CD4-positive, CD25-positive, alpha-beta regulatory T cell (primary cell): ENCODE results near the gene PBX3. TPM values are rescaled to one million over a fixed set of nuclear protein-coding genes. Genes with fewer than 3 reads are reported as not detected.

Source experiments
- ATAC-seq, 2 donors: fragments of 150-1000 bp; cut with Tn5 transposase; one replicate each; pipeline ENCODE4 v1.10.0; 2021; ENCODE audit warnings: low read depth in 2 of 2, moderate number of reproducible peaks in 2 of 2, moderate library complexity in 1 of 2
- DNase-seq, 3 donors: peaks; one replicate each; pipeline versions ENCODE4 v3.0.0 to v3.0.0-alpha.2; 2012 to 2022; ENCODE audit warnings: mixed read lengths in 1 of 3
- H3K27ac ChIP-seq: one replicate; pipeline ENCODE4 v1.7.0; 2013; ENCODE audit warnings: mild to moderate bottlenecking, low read length; ENCODE audit not compliant: insufficient read depth, poor library complexity, severe bottlenecking
- H3K27me3 ChIP-seq: one replicate; pipeline ENCODE4 v1.7.0; 2013; ENCODE audit warnings: low read length; ENCODE audit not compliant: control insufficient read depth, insufficient read depth
- H3K36me3 ChIP-seq: one replicate; pipeline ENCODE4 v1.7.0; 2013; ENCODE audit warnings: mild to moderate bottlenecking, low read length, moderate library complexity; ENCODE audit not compliant: control insufficient read depth, insufficient read depth
- H3K4me1 ChIP-seq: 2 replicates; pipeline ENCODE4 v1.7.0; 2013; ENCODE audit warnings: mild to moderate bottlenecking, low read length; ENCODE audit not compliant: insufficient read depth, control insufficient read depth, poor library complexity, severe bottlenecking
- H3K4me3 ChIP-seq: one replicate; pipeline ENCODE4 v1.7.0; 2013; ENCODE audit warnings: low read depth, mild to moderate bottlenecking, low read length, moderate library complexity
- H3K9me3 ChIP-seq, 2 experiments: 1 replicate in 1 of 2; 2 replicates in 1 of 2; pipeline ENCODE4 v1.7.0; 2013; ENCODE audit warnings: low read length in 2 of 2, mild to moderate bottlenecking in 1 of 2, moderate library complexity in 1 of 2; ENCODE audit not compliant: control insufficient read depth in 2 of 2
- H3K27ac Mint-ChIP-seq, 3 donors: one replicate each; pipeline ENCODE4 v1.8.0; 2020 to 2022; ENCODE audit warnings: mild to moderate bottlenecking in 3 of 3, mixed read lengths in 3 of 3, moderate library complexity in 2 of 3
- H3K27me3 Mint-ChIP-seq: one replicate; pipeline ENCODE4 v1.8.0; 2022; ENCODE audit warnings: mild to moderate bottlenecking, mixed read lengths
- H3K36me3 Mint-ChIP-seq: one replicate; pipeline ENCODE4 v1.8.0; 2020; ENCODE audit warnings: mixed read lengths
- H3K4me1 Mint-ChIP-seq, 4 donors: one replicate each; pipeline ENCODE4 v1.8.0; 2020 to 2022; ENCODE audit warnings: mixed read lengths in 4 of 4, mild to moderate bottlenecking in 1 of 4
- H3K4me3 Mint-ChIP-seq, 4 donors: one replicate each; pipeline ENCODE4 v1.8.0; 2020 to 2022; ENCODE audit warnings: mild to moderate bottlenecking in 4 of 4, mixed read lengths in 4 of 4, moderate library complexity in 3 of 4
- H3K9me3 Mint-ChIP-seq, 7 donors: one replicate each; pipeline ENCODE4 v1.8.0; 2020 to 2022; ENCODE audit warnings: mixed read lengths in 7 of 7, mild to moderate bottlenecking in 3 of 7, moderate library complexity in 2 of 7
- polyA plus RNA-seq, 4 donors: library from polyadenylated mRNA; unstranded; fragments of 300-500 nt; fragmentation: Illumina TruSeq; gene quantifications; one replicate each; pipeline ENCODE4 v1.2.3, GENCODE V29; 2021
- total RNA-seq: library from RNA; stranded (reverse); gene quantifications from one replicate; pipeline ENCODE4 v1.2.3, GENCODE V29; 2022

The PBX3 gene
- total and polyA plus RNA-seq, 5 donors from 2014 or later = 3.7 to 18.3 (median 4.7) TPM

GRCh38 chr9:125749287-125749935 is 2.2 kb downstream of the PBX3 start:
- Mint-ChIP-seq H3K27ac (peak overlapping the region in 1 of 3 donors; percentile 87), H3K9me3 (peaks cover 0 to 2% (median 0%) of the 10 kb centered on the region in 7 donors), H3K36me3 (no peaks in the 10 kb centered on the region), H3K4me3 (peak overlapping the region; percentile 88 to 94 (median 92)), H3K4me1 (peaks cover 12 to 38% (median 26%) of the 10 kb centered on the region in 4 donors), H3K27me3 (peaks cover 19% of the 10 kb centered on the region)
- no peak overlapping the region for H3K27ac ChIP-seq
- H3K9me3 ChIP-seq = no peaks in the 10 kb centered on the region
- H3K4me1 ChIP-seq = peaks cover 18% of the 10 kb centered on the region
- DNase-seq = no peak
- no peaks in the 10 kb centered on the region for H3K36me3 ChIP-seq
- no peaks in the 10 kb centered on the region for H3K27me3 ChIP-seq
- H3K4me3 ChIP-seq = peak overlapping the region; percentile 89
- no peak for ATAC-seq

GRCh38 chr9:125749951-125750626 is 2.9 kb downstream of the PBX3 start:
- peak overlapping the region in 3 of 4 donors; percentile 88 to 94 (median 94) for H3K4me3 Mint-ChIP-seq
- peak overlapping the region; percentile 89 for H3K4me3 ChIP-seq

GRCh38 chr9:125750627-125751011 is 3.4 kb downstream of the PBX3 start:
- no peak overlapping the region for H3K4me3 ChIP-seq
- no peak overlapping the region for H3K27ac ChIP-seq
- Mint-ChIP-seq H3K36me3 (no peaks in the 10 kb centered on the region), H3K4me1 (peaks cover 12 to 34% (median 20%) of the 10 kb centered on the region in 4 donors), H3K27me3 (peaks cover 7% of the 10 kb centered on the region), H3K9me3 (peaks cover 0 to 2% (median 0%) of the 10 kb centered on the region in 7 donors), H3K27ac (peak overlapping the region in 2 of 3 donors; percentile 1 to 27), H3K4me3 (peak overlapping the region in 2 of 4 donors; percentile 41 to 94)
- no peak for DNase-seq
- ATAC-seq = no peak
- no peaks in the 10 kb centered on the region for H3K9me3 ChIP-seq
- no peaks in the 10 kb centered on the region for H3K27me3 ChIP-seq
- H3K4me1 ChIP-seq = peaks cover 15% of the 10 kb centered on the region
- no peaks in the 10 kb centered on the region for H3K36me3 ChIP-seq

More at GRCh38 chr9:125749951-125750626, 2.9 kb downstream of the PBX3 start:
- DNase-seq (no peak), ATAC-seq (no peak)
- Mint-ChIP-seq H3K9me3 (peaks cover 0 to 2% (median 0%) of the 10 kb centered on the region in 7 donors), H3K36me3 (no peaks in the 10 kb centered on the region), H3K27me3 (peaks cover 12% of the 10 kb centered on the region), H3K27ac (peak overlapping the region in 1 of 3 donors; percentile 27), H3K4me1 (peaks cover 12 to 38% (median 22%) of the 10 kb centered on the region in 4 donors)
- no peaks in the 10 kb centered on the region for H3K9me3 ChIP-seq
- H3K27ac ChIP-seq = no peak overlapping the region
- peaks cover 18% of the 10 kb centered on the region for H3K4me1 ChIP-seq
- H3K36me3 ChIP-seq = no peaks in the 10 kb centered on the region
- no peaks in the 10 kb centered on the region for H3K27me3 ChIP-seq

- H3K36me3 ChIP-seq = no peaks in the 10 kb centered on the region
- Mint-ChIP-seq H3K36me3 (no peaks in the 10 kb centered on the region), H3K27me3 (no peaks in the 10 kb centered on the region), H3K4me3 (no peak overlapping the region), H3K27ac (no peak overlapping the region), H3K4me1 (peaks cover 13 to 28% (median 18%) of the 10 kb centered on the region in 4 donors), H3K9me3 (no peaks in the 10 kb centered on the region)
- no peaks in the 10 kb centered on the region for H3K27me3 ChIP-seq
- H3K9me3 ChIP-seq = no peaks in the 10 kb centered on the region
- DNase-seq (no peak), ATAC-seq (no peak)
- H3K4me3 ChIP-seq = no peak overlapping the region
- H3K27ac ChIP-seq = no peak overlapping the region
- H3K4me1 ChIP-seq = peaks cover 11% of the 10 kb centered on the region
Observed at GRCh38 chr9:125752070-125752628, 5.0 kb downstream of the PBX3 start.

- Mint-ChIP-seq H3K27ac (no peak overlapping the region), H3K27me3 (no peaks in the 10 kb centered on the region)
- no peaks in the 10 kb centered on the region for H3K27me3 ChIP-seq
Observed at GRCh38 chr9:125754096-125754495, 6.9 kb downstream of the PBX3 start.

GRCh38 chr9:125755340-125755739 is 8.2 kb downstream of the PBX3 start:
- no peaks in the 10 kb centered on the region for H3K27me3 Mint-ChIP-seq
- H3K36me3 Mint-ChIP-seq = no peaks in the 10 kb centered on the region
- no peaks in the 10 kb centered on the region for H3K36me3 ChIP-seq
- H3K4me1 ChIP-seq = no peaks in the 10 kb centered on the region
- H3K9me3 ChIP-seq = no peaks in the 10 kb centered on the region
- H3K27ac Mint-ChIP-seq = no peak overlapping the region
- H3K4me3 ChIP-seq = no peak overlapping the region
- DNase-seq = no peak
- peaks cover 12 to 25% (median 18%) of the 10 kb centered on the region in 4 donors for H3K4me1 Mint-ChIP-seq
- ATAC-seq = no peak
- H3K27me3 ChIP-seq = no peaks in the 10 kb centered on the region
- H3K9me3 Mint-ChIP-seq = no peaks in the 10 kb centered on the region
- no peak overlapping the region for H3K4me3 Mint-ChIP-seq
- no peak overlapping the region for H3K27ac ChIP-seq

More at GRCh38 chr9:125754096-125754495, 6.9 kb downstream of the PBX3 start:
- Mint-ChIP-seq H3K4me3 (no peak overlapping the region), H3K4me1 (peaks cover 15 to 24% (median 20%) of the 10 kb centered on the region in 4 donors), H3K36me3 (no peaks in the 10 kb centered on the region), H3K9me3 (no peaks in the 10 kb centered on the region)
- H3K36me3 ChIP-seq = no peaks in the 10 kb centered on the region
- DNase-seq = no peak
- H3K4me3 ChIP-seq = no peak overlapping the region
- no peak for ATAC-seq
- no peak overlapping the region for H3K27ac ChIP-seq
- no peaks in the 10 kb centered on the region for H3K4me1 ChIP-seq
- H3K9me3 ChIP-seq = no peaks in the 10 kb centered on the region

GRCh38 chr9:125756518-125756917 is 9.3 kb downstream of the PBX3 start:
- no peak overlapping the region for H3K27ac Mint-ChIP-seq
- DNase-seq (no peak), ATAC-seq (no peak)
- no peaks in the 10 kb centered on the region for H3K4me1 ChIP-seq
- H3K9me3 Mint-ChIP-seq = no peaks in the 10 kb centered on the region
- H3K9me3 ChIP-seq = no peaks in the 10 kb centered on the region
- peaks cover 9 to 18% (median 14%) of the 10 kb centered on the region in 4 donors for H3K4me1 Mint-ChIP-seq
- H3K4me3 ChIP-seq = no peak overlapping the region
- no peaks in the 10 kb centered on the region for H3K36me3 ChIP-seq
- no peak overlapping the region for H3K27ac ChIP-seq
- no peaks in the 10 kb centered on the region for H3K36me3 Mint-ChIP-seq
- H3K27me3 Mint-ChIP-seq = no peaks in the 10 kb centered on the region
- H3K4me3 Mint-ChIP-seq = no peak overlapping the region
- no peaks in the 10 kb centered on the region for H3K27me3 ChIP-seq
